Colonic mucosa (tissue), 4 donors: ENCODE data around the gene BAX. TPM values are rescaled to one million over a fixed set of nuclear protein-coding genes. Genes with fewer than 3 reads are reported as not detected.

Source experiments
- DNase-seq: peaks from one replicate; pipeline ENCODE4 v3.0.0-alpha.2; 2020
- H3K27ac ChIP-seq: fragments of 200-600 bp; one replicate; pipeline ENCODE4 v1.8.0; 2021
- H3K27me3 ChIP-seq: fragments of 200-600 bp; one replicate; pipeline ENCODE4 v1.8.0; 2021
- H3K36me3 ChIP-seq: fragments of 200-600 bp; one replicate; pipeline ENCODE4 v1.8.0; 2021
- H3K4me1 ChIP-seq: fragments of 200-600 bp; one replicate; pipeline ENCODE4 v1.8.0; 2021; ENCODE audit warnings: mild to moderate bottlenecking
- H3K4me3 ChIP-seq: fragments of 200-600 bp; one replicate; pipeline ENCODE4 v1.8.0; 2021
- H3K9ac ChIP-seq, 2 donors: one replicate each; pipeline ENCODE4 v1.7.0; 2013; ENCODE audit warnings: control low read depth in 2 of 2, low read depth in 2 of 2, low read length in 2 of 2
- H3K9me3 ChIP-seq: fragments of 200-600 bp; one replicate; pipeline ENCODE4 v1.8.0; 2021
- CTCF ChIP-seq: fragments of 200-600 bp; IDR thresholded peaks from one replicate; pipeline ENCODE4 v1.8.0; 2022; ENCODE audit warnings: antibody characterized with exemption, mild to moderate bottlenecking
- intact Hi-C: fragments of 100-400 bp; cut with DNase I; formaldehyde crosslinking; loops from one replicate; pipeline ENCODE4 v1.14.1; 2022
- total RNA-seq, 2 donors: library from RNA; stranded (reverse); fragmentation: NEBNext Ultra II Directional in 1 of 2; extraction: Animal tissue kit (Norgen Biotek cat#: 25700) in 1 of 2; gene quantifications; one replicate each; pipeline ENCODE4 v1.2.1, GENCODE V29; 2021
- donor health status: healthy.
- donor health status: DM: no; HTN: no; CAD: no.
- donor health status: DM: no; HTN: no; CAD: no.

Gene BAX
- total RNA-seq, 2 donors from 2014 or later, result 144 to 223 TPM

GRCh38 chr19:48953990-48954594 is 583 bp upstream of the BAX start:
- H3K4me1 ChIP-seq, result peaks cover 7% of the 10 kb centered on the region
- H3K36me3 ChIP-seq, result no peaks in the 10 kb centered on the region
- H3K9me3 ChIP-seq, result no peaks in the 10 kb centered on the region
- peak overlapping the region; percentile 79 for H3K4me3 ChIP-seq
- H3K27ac ChIP-seq, result peak overlapping the region; percentile 70
- peak overlapping the region in 1 of 2 donors; percentile 96 for H3K9ac ChIP-seq
- H3K27me3 ChIP-seq, result no peaks in the 10 kb centered on the region
- no peak for TF ChIP-seq CTCF
- DNase-seq, result peak; percentile 38
- intact Hi-C loops, result no loop called here

GRCh38 chr19:48955308-48955958 is 758 bp downstream of the BAX start:
- Histone ChIP-seq H3K4me1 (peaks cover 7% of the 10 kb centered on the region), H3K27ac (peak overlapping the region; percentile 70), H3K9ac (peak overlapping the region; percentile 96 to 97), H3K9me3 (no peaks in the 10 kb centered on the region), H3K36me3 (no peaks in the 10 kb centered on the region), H3K4me3 (peak overlapping the region; percentile 79), H3K27me3 (no peaks in the 10 kb centered on the region)
- TF ChIP-seq CTCF, result no peak
- intact Hi-C loops, result no loop called here
- peak; percentile 22 for DNase-seq

- Histone ChIP-seq H3K9ac (no peak overlapping the region), H3K36me3 (no peaks in the 10 kb centered on the region), H3K4me3 (no peak overlapping the region), H3K4me1 (peaks cover 7% of the 10 kb centered on the region), H3K9me3 (no peaks in the 10 kb centered on the region), H3K27me3 (no peaks in the 10 kb centered on the region), H3K27ac (no peak overlapping the region)
- no peak for TF ChIP-seq CTCF
- no peak for DNase-seq
- intact Hi-C loops, result no loop called here
Measured at GRCh38 chr19:48958006-48958405, 3.3 kb downstream of the BAX start.

- peak overlapping the region; percentile 76 for H3K27ac ChIP-seq
- no peaks in the 10 kb centered on the region for H3K9me3 ChIP-seq
- H3K4me3 ChIP-seq, result no peak overlapping the region
- H3K27me3 ChIP-seq, result no peaks in the 10 kb centered on the region
- H3K9ac ChIP-seq, result no peak overlapping the region
- intact Hi-C loops, result loop anchor here (10.0 kb wide), 1 partner anchor 85 kb away; the partner anchor contains the start of gene PPP1R15A
- no peak for DNase-seq
- TF ChIP-seq CTCF, result no peak
- no peaks in the 10 kb centered on the region for H3K36me3 ChIP-seq
- H3K4me1 ChIP-seq, result peaks cover 7% of the 10 kb centered on the region
Measured at GRCh38 chr19:48959341-48960239, 4.9 kb downstream of the BAX start.

GRCh38 chr19:48961051-48961649 is 6.5 kb downstream of the BAX start:
- intact Hi-C loops, result loop anchor here (10.0 kb wide), 1 partner anchor 86 kb away; the partner anchor contains the start of gene PPP1R15A
- peak overlapping the region; percentile 76 for H3K27ac ChIP-seq

More at GRCh38 chr19:48961051-48961649, 6.5 kb downstream of the BAX start:
- no peaks in the 10 kb centered on the region for H3K4me1 ChIP-seq
- no peaks in the 10 kb centered on the region for H3K9me3 ChIP-seq
- no peak overlapping the region for H3K4me3 ChIP-seq
- no peak for DNase-seq
- peak overlapping the region; percentile 29 to 93 for H3K9ac ChIP-seq
- no peaks in the 10 kb centered on the region for H3K36me3 ChIP-seq
- TF ChIP-seq CTCF, result no peak
- no peaks in the 10 kb centered on the region for H3K27me3 ChIP-seq
